22Rv1 (cell line): Measurements from ENCODE around the gene RPS10.

Source experiments
- ZFX ChIP-seq: fragments of 450-650 bp; IDR thresholded peaks from 2 replicates; pipeline ENCODE4 v1.6.1; 2017; ENCODE audit warnings: antibody characterized with exemption, borderline replicate concordance
- TF ChIP-seq, protein P1 (sequence below): fragments of 450-650 bp; IDR thresholded peaks from 2 replicates; pipeline ENCODE4 v1.5.1; 2017; ENCODE audit warnings: mild to moderate bottlenecking

DNA sequence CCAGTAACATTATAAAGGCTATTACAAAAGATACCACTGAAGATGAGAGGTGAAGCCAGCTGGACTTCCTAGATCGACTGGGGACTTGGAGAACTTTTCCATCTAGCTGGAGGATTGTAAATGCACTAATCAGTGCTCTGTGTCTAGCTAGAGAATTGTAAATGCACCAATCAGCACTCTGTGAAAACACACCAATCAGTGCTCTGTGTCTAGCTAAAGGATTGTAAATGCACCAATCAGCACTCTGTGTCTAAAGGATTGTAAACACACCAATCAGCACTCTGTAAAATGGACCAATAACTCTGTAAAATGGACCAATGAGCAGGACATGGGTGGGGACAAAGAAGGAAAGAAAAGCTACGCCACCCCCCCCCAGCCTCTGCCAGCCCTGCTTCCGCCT, 13.6 kb upstream of the RPS10 start:
- TF ChIP-seq, protein P1, sequence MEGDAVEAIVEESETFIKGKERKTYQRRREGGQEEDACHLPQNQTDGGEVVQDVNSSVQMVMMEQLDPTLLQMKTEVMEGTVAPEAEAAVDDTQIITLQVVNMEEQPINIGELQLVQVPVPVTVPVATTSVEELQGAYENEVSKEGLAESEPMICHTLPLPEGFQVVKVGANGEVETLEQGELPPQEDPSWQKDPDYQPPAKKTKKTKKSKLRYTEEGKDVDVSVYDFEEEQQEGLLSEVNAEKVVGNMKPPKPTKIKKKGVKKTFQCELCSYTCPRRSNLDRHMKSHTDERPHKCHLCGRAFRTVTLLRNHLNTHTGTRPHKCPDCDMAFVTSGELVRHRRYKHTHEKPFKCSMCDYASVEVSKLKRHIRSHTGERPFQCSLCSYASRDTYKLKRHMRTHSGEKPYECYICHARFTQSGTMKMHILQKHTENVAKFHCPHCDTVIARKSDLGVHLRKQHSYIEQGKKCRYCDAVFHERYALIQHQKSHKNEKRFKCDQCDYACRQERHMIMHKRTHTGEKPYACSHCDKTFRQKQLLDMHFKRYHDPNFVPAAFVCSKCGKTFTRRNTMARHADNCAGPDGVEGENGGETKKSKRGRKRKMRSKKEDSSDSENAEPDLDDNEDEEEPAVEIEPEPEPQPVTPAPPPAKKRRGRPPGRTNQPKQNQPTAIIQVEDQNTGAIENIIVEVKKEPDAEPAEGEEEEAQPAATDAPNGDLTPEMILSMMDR, result no peak
- TF ChIP-seq ZFX, result no peak
